PC-3 (cell line): Measurements from ENCODE around the gene B4GALT1. TPM values are rescaled to one million over a fixed set of nuclear protein-coding genes. Genes with fewer than 3 reads are reported as not detected.
A peak's percentile ranks its signal among the peaks of the same experiment; 100 is the strongest.

Experiments used
- ATAC-seq: fragments of 200-7000 bp; cut with Tn5 transposase; 2 replicates; pipeline ENCODE4 v1.9.1; 2020; ENCODE audit warnings: mild to moderate bottlenecking, moderate library complexity
- BruUV-seq: library from RNA; stranded (reverse); fragments of 400-500 nt; replicated peaks from 2 replicates; lab custom pipeline; 2021; lab: Mats Ljungman, UMichigan
- CTCF ChIA-PET: fragments of 300-600 bp; sonication (Branson Sonifier 250); formaldehyde crosslinking; loops from one replicate; lab custom pipeline; 2022; ENCODE audit warnings: antibody characterized with exemption; lab: Charles Lee
- POLR2A ChIA-PET: fragments of 300-600 bp; sonication (Branson Sonifier 250); formaldehyde crosslinking; loops from one replicate; lab custom pipeline; 2022; ENCODE audit warnings: antibody characterized with exemption; ENCODE audit not compliant: unreplicated experiment; lab: Charles Lee
- DNase-seq: peaks from one replicate; pipeline ENCODE4 v3.0.0-alpha.2; 2015
- H2AFZ ChIP-seq: fragments of 300-600 bp; sonication (generic); 2 replicates; pipeline ENCODE4 v1.6.0; 2016; ENCODE audit warnings: antibody characterized with exemption, low read length
- H3F3A ChIP-seq: fragments of 300-600 bp; sonication (generic); one replicate; pipeline ENCODE4 v1.6.0; 2017; ENCODE audit warnings: antibody characterized with exemption, low read length, control low read depth, mild to moderate bottlenecking; ENCODE audit not compliant: unreplicated experiment
- H3K27ac ChIP-seq: fragments of 300-600 bp; sonication (generic); 2 replicates; pipeline ENCODE4 v1.5.1; 2016; ENCODE audit warnings: mild to moderate bottlenecking, low read length
- H3K27me3 ChIP-seq: fragments of 300-600 bp; sonication (generic); 2 replicates; pipeline ENCODE4 v1.6.1; 2016; ENCODE audit warnings: low read length, mixed read lengths
- H3K36me3 ChIP-seq: fragments of 300-600 bp; sonication (generic); 2 replicates; pipeline ENCODE4 v1.6.1; 2016; ENCODE audit warnings: low read depth, mixed run types, low read length, mixed read lengths
- H3K4me1 ChIP-seq: fragments of 300-600 bp; sonication (generic); 2 replicates; pipeline ENCODE4 v1.5.1; 2016; ENCODE audit warnings: low read length; ENCODE audit not compliant: insufficient read depth
- H3K4me2 ChIP-seq: fragments of 300-600 bp; sonication (generic); 2 replicates; pipeline ENCODE4 v1.6.0; 2016; ENCODE audit warnings: low read length
- H3K4me3 ChIP-seq: fragments of 300-600 bp; sonication (generic); 2 replicates; pipeline ENCODE4 v1.5.1; 2016; ENCODE audit warnings: mild to moderate bottlenecking, low read length, mixed read lengths
- H3K79me2 ChIP-seq: fragments of 300-600 bp; sonication (generic); 2 replicates; pipeline ENCODE4 v1.6.1; 2017; ENCODE audit warnings: low read length, mixed read lengths
- H3K9ac ChIP-seq: fragments of 300-600 bp; sonication (generic); 2 replicates; pipeline ENCODE4 v1.6.0; 2016; ENCODE audit warnings: mild to moderate bottlenecking, low read length
- H3K9me2 ChIP-seq: fragments of 300-600 bp; sonication (generic); replicated peaks from 2 replicates; pipeline ENCODE4 v1.6.1; 2016; ENCODE audit warnings: mixed run types, low read length, mixed read lengths
- H3K9me3 ChIP-seq: fragments of 300-600 bp; sonication (generic); 2 replicates; pipeline ENCODE4 v1.6.1; 2016; ENCODE audit warnings: low read length, mixed read lengths
- H4K20me1 ChIP-seq: fragments of 300-600 bp; sonication (generic); 2 replicates; pipeline ENCODE4 v1.6.1; 2016; ENCODE audit warnings: low read length, mixed read lengths
- EZH2 ChIP-seq: fragments of 300-600 bp; sonication (generic); IDR thresholded peaks from one replicate; pipeline ENCODE4 v1.6.1; 2017; ENCODE audit warnings: antibody characterized with exemption, mild to moderate bottlenecking, low read length; ENCODE audit not compliant: unreplicated experiment
- EZH2phosphoT487 ChIP-seq: fragments of 300-600 bp; sonication (generic); IDR thresholded peaks from 2 replicates; pipeline ENCODE4 v1.6.1; 2018; ENCODE audit warnings: mild to moderate bottlenecking, antibody characterized with exemption, low read length, borderline replicate concordance
- intact Hi-C: fragments of 100-400 bp; cut with micrococcal nuclease; formaldehyde crosslinking; loops from 2 replicates; pipeline ENCODE4 v1.9.0; 2023
- total RNA-seq: library from RNA; depleted of rRNA; stranded (reverse); fragments of >200 nt; gene quantifications from 2 replicates; pipeline ENCODE4 v1.2.3, GENCODE V29; 2014
- TF ChIP-seq, protein P1 (sequence below): fragments of 300-600 bp; sonication (generic); conservative IDR thresholded peaks from 2 replicates; pipeline ENCODE4 v1.5.1; 2017; ENCODE audit warnings: antibody characterized with exemption, low read depth, mild to moderate bottlenecking, low read length

The B4GALT1 gene
- total RNA-seq, 1 experiment from 2014 or later: 14.8 TPM

- TSS peak; percentile 77 for BruUV-seq
- Histone ChIP-seq H3F3A (no peaks in the 10 kb centered on the region), H3K4me3 (peak within 1 kb of the TSS; percentile 91), H3K79me2 (peaks cover 35% of the 10 kb centered on the region), H2AFZ (peak within 1 kb of the TSS; percentile 41), H3K27ac (peak within 1 kb of the TSS; percentile 31), H3K9ac (peak within 1 kb of the TSS; percentile 97), H4K20me1 (no peaks in the 10 kb centered on the region), H3K27me3 (no peaks in the 10 kb centered on the region), H3K9me2 (no peaks in the 10 kb centered on the region), H3K9me3 (no peaks in the 10 kb centered on the region), H3K36me3 (peaks cover 8% of the 10 kb centered on the region; the same call in 1 of the 2 replicates), H3K4me1 (peaks cover 9% of the 10 kb centered on the region), H3K4me2 (peak within 1 kb of the TSS; percentile 95)
- POLR2A ChIA-PET: interaction anchor here (0.8 kb wide), 1 partner anchor 15 kb away, joined by 5 read pairs; no protein-coding TSS in a partner anchor
- CTCF ChIA-PET: interaction anchor here (0.5 kb wide), 1 partner anchor 12 kb away, joined by 4 read pairs; no protein-coding TSS in a partner anchor
- DNase-seq (peak; percentile 94), ATAC-seq (peak; percentile 97)
- intact Hi-C loops: no loop called here
- TF ChIP-seq, protein P1, sequence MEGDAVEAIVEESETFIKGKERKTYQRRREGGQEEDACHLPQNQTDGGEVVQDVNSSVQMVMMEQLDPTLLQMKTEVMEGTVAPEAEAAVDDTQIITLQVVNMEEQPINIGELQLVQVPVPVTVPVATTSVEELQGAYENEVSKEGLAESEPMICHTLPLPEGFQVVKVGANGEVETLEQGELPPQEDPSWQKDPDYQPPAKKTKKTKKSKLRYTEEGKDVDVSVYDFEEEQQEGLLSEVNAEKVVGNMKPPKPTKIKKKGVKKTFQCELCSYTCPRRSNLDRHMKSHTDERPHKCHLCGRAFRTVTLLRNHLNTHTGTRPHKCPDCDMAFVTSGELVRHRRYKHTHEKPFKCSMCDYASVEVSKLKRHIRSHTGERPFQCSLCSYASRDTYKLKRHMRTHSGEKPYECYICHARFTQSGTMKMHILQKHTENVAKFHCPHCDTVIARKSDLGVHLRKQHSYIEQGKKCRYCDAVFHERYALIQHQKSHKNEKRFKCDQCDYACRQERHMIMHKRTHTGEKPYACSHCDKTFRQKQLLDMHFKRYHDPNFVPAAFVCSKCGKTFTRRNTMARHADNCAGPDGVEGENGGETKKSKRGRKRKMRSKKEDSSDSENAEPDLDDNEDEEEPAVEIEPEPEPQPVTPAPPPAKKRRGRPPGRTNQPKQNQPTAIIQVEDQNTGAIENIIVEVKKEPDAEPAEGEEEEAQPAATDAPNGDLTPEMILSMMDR: no peak
- no peak for TF ChIP-seq EZH2phosphoT487
These were observed 90.8 kb downstream of the B4GALT1 start, which contains the start of gene SMU1 for GRCh38 chr9:33076046-33077004. Gene SMU1, minus strand, starts transcription at chr9:33076674. Its CDS starts 66 bp downstream, at chr9:33076608.

GRCh38 chr9:33068991-33069390 lies 98.1 kb downstream of the B4GALT1 start:
- DNase-seq (no peak), ATAC-seq (no peak)
- CTCF ChIA-PET: no interaction called here
- Histone ChIP-seq H3K36me3 (peaks cover 21% of the 10 kb centered on the region; the same call in 1 of the 2 replicates), H3K4me1 (no peaks in the 10 kb centered on the region), H3K9me3 (no peaks in the 10 kb centered on the region), H4K20me1 (no peaks in the 10 kb centered on the region), H3K9me2 (no peaks in the 10 kb centered on the region), H2AFZ (no peak overlapping the region), H3K27me3 (no peaks in the 10 kb centered on the region), H3K4me3 (no peak overlapping the region), H3F3A (no peaks in the 10 kb centered on the region), H3K4me2 (no peak overlapping the region), H3K9ac (no peak overlapping the region), H3K79me2 (peaks cover 17% of the 10 kb centered on the region), H3K27ac (no peak overlapping the region)
- POLR2A ChIA-PET: no interaction called here
- BruUV-seq: no TSS peak
- intact Hi-C loops: no loop called here
- TF ChIP-seq EZH2phosphoT487: no peak
- TF ChIP-seq, protein P1: no peak
- no peak for TF ChIP-seq EZH2
